Stimulated activated CD4-positive, alpha-beta T cell treated with anti-CD3 and anti-CD28 coated beads, Interleukin-1b, Interleukin-23, amount 100 ng/mL, for 4 hours (primary cell): ENCODE data around the gene GCK.

Experiments used
- DNase-seq, 2 donors: peaks; one replicate each; pipeline ENCODE4 v3.0.0-alpha.2; 2020; ENCODE audit warnings: low read depth in 2 of 2

The GCK gene

DNA sequence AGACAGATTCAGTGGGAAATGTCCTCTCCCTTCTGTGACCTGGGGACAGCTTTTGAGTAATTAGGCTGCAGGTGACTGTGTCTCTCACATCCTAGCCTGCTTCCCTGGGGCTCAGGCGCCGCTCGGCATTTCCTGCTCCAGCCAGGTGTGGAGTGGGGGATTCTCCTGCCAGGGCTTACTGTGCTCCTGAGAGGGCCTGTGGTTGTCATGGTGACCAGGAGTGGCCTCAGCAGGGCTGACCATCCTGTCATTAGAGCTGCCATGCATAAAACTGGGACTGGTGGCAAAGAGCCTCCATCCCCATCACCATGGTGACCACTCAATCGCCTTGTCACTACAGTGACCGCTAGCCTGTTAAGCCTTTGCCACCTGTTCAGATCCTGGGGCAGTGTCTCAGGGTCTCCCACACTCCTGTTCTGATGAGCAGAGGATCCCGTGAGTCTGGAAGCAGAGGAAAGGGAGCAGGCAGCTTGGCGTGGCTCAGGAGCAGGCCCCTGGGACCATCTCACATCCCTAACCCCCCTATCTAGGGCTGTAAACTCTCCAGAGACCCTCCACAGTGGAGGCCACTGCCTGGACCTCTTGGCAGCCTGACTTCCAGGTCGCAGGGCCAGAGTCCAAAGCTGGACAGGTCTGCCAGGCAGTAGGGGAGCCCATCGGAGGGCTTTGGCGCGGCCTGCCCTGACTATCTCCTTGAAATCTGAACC lies at the start of gene GCK:
GCK (minus strand) TSS at position 154 of the 707 bp plus-strand sequence. CDS start 486 bp downstream, outside the sequence.
- DNase-seq, result no peak

GRCh38 chr7:44238116-44238695 lies 49.0 kb upstream of the GCK start:
- no peak for DNase-seq

GRCh38 chr7:44237696-44238095 lies 48.5 kb upstream of the GCK start:
- DNase-seq, result no peak

DNA sequence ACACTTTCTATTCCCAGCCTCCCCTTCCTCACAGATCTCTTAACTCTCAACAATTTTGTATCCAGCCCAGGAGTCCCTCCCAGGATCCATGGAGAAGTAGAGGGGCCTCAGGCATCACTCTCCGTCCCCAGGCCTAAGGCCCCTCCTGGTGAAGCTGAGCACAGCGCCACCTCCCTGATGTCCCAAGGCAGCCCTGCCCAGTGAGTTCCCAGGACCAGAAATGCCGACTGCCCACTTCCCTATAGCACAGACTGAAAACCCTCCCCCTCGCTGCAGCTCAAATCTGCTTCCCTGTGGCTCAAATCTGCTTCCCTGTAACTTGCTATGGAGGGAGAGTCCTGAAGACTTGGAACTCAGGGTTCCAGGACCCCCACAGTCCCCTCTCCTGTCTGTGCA lies 47.1 kb upstream of the GCK start:
- DNase-seq, result no peak

DNA sequence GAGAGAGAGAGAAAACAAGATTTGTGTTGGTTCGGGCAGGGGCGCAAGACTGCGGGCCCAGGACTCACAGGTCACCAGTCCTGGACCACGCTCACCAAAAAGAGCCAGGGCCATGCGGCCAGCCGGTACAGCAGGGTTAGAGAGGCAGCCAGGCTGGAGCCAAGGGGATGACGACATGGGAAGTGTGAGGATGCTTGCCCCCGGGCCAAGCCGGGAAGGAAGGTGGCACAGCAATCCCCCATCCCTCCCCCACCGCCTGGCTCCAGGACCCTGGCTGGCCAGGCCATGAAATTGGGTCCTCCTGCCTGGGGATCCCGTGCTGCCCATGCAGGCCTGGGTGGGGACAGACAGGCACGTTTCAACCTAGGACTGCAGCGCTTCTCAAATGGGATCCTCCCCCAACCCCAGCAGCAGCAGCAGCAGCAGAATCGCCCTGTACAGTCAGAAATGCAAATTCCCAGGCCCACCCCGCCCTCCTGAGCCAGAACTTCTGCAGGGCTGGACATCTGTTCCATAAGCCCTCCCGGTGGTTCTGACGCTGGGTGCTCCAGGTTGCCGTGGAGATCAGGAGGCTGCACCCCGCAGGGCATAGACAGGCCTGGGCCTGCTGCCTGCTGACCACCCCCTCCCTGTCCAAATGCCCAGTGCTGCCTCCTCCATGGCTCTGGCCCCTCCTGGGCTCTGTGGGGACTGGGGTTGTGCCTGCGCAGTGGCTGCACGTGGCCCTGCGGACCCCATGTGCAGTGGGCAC lies 46.5 kb upstream of the GCK start:
- no peak for DNase-seq

GRCh38 chr7:44235066-44235465 lies 45.8 kb upstream of the GCK start:
- DNase-seq, result no peak

- DNase-seq, result no peak
Measured at GRCh38 chr7:44232901-44233715, 43.9 kb upstream of the GCK start.

DNA sequence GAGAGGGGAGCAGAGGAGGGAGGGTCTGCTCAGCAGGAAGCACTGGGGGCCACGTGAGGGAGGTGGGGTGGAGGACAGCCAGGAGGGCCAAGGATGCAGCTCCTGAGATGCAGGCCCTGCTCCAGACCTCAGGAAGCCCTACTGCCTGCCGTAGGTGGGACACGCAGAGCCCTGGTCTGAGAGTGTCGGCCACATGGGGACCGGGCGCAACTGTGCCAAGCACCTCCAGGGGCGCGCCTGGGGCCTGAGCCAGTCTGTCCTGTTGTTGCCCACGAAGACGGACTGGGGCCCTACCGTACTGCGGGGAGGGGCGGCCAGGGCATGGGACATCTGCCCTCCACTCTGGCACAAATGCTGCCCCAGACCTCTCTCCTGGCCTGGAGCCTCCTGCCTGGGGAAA lies 43.2 kb upstream of the GCK start:
- DNase-seq, result no peak

DNA sequence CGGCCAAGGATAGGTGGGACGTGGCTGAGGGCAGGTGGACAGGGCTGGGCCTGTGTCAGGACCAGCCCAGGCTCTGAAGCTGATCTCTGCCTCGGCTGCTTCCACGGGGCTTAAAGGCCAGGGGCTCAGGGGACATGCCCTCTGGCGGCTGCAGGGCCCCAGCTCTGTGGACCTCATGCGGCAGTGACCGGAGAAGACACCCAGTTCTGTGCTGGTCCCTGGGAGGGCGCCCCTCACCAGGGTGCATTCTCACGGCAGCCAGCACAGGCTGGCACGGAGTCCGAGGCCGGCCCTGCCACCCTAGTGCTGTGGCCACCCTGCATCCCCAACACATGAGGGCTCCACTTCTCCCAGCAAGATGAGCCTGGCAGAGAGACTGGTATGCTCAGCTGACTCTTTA lies 41.8 kb upstream of the GCK start:
- no peak for DNase-seq

- no peak for DNase-seq
Measured at GRCh38 chr7:44230286-44230685, 41.0 kb upstream of the GCK start.

DNA sequence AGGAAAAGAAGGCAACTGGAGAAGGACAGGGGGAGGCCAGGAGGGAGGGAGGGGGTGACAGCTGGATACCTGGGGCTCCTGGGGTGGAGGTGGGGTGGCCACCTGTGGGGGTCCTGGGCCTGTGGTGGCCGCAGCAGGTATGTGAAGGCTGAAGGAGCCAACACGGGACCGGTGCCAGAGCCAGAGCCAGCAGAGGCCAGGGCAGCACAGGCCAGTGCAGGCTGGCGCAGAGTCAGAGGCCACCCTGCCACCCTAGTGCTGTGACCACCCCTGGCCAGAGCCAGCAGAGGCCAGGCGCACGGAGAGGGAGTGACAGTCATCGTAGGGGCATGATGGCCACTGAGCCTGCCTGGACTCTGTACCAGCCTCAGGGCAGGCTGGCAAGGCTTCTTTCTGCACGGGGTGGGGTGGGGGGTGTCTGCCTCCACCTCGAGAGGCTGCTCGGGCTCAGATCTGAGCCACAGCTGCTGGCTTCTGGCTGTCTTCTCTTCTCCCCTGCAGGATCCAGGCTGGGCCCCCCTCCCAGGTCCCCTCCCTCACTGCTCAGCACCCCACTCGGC lies 40.4 kb upstream of the GCK start:
- DNase-seq, result no peak

- no peak for DNase-seq
Measured at GRCh38 chr7:44228571-44229350, 39.5 kb upstream of the GCK start.

DNA sequence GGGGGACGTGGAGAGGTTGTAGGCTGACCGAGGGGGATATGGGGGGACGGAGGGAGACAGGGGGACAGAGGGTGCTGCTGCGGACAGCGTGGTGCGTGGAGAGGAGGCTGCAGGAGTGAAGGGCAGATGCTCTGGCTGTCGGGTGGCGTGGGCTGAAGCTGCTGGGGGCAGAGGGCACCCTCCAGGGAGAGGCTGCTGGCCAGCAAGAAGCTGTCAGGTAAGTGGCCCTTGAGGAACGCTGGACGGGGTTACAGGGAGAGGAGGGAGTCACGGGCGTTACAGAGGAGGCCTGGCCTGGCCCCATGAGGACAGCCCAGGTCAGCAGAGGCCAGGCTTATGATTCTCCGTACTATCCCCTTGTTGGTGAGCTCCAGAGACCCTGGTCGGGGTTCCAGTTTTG lies 38.7 kb upstream of the GCK start:
- DNase-seq, result no peak

DNA sequence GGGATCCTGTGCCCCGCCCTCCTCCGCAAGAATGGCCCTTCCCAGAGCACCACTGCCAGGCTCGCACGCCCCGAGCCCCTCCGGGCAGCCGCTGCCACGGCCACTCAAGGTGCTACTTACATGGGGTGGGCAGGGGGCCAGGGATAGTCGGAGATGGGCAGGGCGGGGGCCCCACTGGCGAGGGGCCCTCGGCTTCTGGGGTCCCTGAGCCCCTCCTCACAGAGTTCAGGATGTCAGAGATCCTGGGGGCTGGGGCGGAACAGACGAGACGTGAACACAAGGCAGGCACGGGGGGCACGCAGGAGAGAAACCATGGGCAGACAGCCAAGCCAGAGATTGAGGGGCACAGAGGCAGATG lies 37.1 kb upstream of the GCK start:
- DNase-seq, result no peak

DNA sequence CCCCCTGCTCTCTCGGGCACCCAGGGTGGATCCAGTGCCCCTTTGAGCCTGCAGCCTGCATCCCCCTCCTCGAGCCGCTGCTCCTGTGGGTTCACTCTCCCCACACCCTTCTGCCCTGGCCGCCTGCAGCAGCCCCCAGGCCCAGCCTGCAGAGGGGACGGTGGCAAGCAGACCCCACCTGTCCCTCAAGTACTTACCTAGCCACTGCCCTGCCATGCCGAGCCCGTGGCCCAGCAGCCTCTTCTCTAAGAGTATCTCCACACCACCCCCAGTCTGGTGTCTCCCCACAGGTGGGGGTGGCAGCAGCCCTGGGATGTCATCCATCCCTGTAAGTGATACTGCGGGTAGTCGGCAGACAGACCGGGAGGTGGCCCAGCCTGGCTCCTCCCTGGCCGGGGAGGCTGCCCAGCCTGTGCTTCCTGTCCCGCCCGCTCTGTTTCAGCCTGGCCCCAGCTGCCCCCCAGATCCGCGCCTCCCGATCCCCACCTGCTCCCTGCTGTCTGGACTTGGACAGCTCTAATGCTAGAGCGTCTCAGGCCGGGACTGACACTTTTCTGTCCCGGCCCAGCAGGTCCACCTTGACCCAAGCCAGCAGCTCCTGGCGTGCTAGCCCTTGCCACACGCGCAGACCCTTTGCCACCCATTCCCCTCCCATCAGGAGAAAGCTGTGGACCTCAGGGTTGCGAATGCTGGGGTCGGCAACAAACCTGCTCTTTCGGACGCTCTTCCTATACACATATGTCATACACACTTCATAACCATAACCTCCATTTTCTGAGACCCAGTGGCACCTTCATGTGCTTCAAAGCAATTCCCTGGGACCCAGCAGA lies 36.5 kb upstream of the GCK start:
- DNase-seq, result no peak

DNA sequence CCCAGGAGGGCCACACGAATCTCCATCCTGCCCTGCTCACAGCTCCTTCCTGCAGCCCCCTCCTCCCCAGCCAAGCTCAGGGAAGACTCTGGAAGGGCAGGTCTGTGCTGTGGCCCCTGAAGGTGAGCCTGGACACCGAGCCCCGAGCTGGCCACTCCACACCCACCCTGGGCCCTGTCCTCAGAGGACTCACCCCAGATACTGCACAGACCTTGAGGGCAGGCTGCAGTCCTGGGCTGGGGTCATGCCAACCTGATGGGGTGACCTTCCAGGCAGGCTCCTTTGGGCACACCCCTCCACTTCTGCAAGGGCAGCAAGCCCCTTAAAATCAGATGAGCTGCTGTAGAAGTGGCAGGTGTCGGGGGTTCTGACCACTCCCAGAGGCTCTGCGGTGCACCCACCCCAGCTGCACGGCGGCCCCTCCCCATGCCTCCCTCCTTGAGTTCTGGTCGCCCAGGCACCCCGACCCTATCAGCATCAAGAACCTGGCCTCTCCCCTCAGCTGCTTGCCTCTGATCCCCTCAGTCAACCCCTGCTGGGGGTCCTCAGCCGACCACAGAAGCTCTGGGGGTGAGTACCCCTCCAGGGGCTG lies 35.8 kb upstream of the GCK start:
- DNase-seq, result no peak

- DNase-seq, result no peak
Measured at GRCh38 chr7:44224080-44224973, 35.1 kb upstream of the GCK start.

DNA sequence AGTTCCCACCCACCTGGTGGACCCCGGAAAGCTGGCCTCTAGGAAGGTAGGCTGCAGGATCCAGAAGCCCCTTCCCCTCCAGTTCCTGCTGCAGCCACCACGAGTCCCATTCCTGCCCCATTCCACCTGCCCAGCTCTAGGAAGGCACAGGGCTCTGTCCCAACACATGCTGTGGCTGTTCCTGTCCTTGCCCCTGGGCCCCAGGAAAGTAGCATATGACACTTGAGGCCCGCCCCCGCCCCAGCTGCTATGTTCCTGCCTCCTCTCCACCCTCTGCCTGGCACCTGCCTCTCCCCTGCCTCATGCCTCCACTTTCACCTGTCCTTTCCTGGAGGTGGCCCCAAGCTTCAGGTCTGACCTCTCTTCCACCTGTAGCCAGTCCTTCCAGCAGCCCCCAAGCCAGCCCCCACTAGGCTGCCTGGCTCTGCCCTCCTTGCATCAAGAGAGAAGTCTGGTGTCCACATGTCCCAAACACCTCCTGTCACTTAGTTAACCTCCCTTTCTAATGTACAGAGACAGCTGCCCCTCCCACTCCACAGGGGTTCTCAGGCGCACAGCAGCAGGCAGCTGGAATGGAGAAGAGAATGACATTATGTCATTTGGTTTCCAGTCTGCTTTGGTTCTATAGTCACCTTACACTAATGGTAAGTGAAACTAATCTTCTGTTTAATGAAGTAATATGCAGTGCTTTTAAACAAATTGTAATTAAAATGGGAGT lies 34.3 kb upstream of the GCK start:
- no peak for DNase-seq
